T-helper 1 cell (primary cell): ENCODE measurements around the gene ZDHHC4.
A peak's percentile ranks its signal among the peaks of the same experiment; 100 is the strongest.
"Not testable (repeated sequence)": the region's sequence is repeated elsewhere in the genome, so short reads cannot be mapped to it uniquely, and the experiment has no call there.

Experiments used
- DNase-seq, 5 donors: peaks; one replicate each; pipeline ENCODE4 v3.0.0-alpha.2; 2012 to 2020

The ZDHHC4 gene

DNA sequence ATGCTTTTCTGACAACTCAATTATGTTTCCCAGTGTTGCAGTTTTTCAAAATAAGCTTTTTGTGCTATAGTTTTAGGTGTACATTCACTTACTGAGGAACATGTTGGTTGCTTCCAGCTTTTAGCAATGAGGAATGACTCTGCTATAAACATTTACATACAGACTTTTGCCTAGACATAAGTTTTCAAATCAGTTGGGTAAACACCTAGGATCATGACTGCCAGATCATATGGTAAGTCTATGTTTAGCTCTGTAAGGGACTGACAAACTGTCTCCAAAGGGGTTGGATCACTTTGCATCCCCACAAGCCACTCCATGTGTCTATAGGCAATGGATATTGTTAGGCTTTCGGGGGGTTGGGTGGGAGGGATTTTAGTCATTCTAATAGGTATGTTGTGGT is 15.1 kb upstream of the ZDHHC4 start:
- no peak for DNase-seq

DNA sequence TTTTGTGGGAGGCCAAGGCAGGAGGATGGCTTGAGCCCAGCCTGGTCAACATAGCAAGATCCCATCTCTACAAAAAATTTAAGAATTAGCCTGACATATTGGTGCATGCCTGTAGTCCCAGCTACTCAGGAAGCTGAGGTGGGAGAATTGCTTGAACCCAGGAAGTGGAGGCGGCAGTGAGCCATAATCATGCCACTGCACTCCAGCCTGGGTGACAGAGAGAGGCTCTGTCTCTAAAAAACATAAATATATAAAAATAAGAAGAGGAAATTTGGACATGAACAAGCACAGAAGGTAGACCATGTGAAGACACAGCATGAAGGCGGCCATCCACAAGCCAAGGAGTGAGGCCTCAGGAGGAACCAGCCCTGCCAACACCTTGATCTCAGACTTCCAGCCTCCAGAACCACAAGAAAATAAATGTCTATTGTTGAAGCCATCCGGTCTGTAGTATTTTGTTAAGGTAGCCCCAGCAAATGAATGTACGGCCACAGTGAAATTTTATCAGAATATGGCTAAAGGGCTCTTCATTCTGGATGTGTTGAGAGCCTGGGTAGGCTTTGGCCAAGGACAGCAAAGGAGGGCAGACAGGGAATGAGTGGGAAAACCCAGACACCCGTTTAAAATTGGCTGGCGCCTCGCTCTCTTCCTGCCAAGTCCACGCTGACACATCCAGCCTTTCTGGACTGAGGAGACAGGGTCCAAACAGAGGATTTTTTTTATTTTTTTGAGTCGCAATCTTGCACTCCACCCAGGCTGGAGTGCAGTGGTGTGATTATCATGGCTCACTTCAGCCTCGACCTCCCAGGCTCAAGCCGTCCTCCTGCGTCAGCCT is 13.1 kb upstream of the ZDHHC4 start:
- DNase-seq: no peak

DNA sequence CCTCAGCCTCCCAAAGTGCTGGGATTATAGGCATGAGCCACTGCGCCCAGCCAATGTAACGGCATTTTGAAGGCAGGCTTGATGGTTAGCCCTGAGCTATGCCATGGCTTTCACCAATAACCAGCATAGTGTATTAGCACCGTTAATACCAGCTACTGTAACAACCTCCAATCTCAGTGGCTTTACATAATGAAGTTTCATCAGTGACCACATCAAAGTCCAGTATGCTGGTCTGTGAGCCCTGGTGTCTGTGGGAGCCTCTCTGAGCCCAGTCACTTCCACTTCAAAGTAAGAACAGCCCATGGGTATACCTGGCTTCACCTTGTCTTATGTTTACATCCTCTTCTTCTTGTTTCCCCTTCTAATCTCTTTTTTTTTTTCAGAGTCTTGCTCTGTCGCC is 11.6 kb upstream of the ZDHHC4 start:
- no peak for DNase-seq

DNA sequence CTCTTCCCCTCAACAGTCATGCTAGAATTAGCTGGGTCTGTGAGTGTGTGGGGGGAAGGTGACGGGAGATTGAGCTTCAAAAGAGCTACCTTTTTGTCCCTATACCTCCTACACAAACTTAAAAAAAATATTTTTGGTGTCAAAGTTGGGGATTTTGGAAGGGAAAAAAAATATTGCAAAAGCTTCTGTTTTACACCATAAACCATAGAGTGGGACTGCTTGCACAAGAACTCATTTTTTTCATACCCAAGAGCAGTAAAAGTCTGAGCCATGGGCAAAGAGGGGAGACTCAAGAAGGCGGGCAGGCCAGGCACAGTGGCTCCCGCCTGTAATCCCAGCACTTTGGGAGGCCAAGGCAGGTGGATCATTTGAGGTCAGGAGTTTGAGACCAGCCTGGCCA is 9.4 kb upstream of the ZDHHC4 start:
- DNase-seq: no peak

DNA sequence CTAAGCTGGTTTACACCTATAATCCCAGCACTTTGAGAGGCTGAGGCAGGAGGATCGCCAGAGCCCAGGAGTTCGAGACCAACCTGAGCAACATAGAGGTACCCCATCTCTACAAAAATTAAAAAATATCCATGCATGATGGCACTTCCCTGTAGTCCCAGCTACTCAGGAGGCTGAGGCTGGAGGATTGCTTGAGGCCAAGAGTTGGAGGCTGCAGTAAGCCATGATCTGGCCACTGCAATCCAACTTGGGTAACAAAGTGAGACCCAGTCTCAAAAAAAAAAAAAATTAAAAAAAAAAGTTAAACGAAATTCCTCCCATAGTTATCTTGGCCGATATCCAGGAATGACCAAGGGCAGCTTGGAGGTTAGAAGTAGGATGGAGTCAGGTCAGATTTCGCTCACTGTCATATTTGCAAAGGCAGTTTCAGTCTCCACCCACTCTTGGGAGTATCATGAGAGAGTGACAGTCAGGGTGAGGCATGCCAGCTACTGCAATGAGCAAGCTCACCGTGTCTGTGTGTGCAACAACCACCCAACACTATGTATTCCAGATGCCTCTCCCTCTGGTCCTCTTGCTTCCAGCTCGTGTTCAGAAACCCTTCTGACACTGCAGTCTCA is 6.0 kb upstream of the ZDHHC4 start:
- DNase-seq: no peak

DNA sequence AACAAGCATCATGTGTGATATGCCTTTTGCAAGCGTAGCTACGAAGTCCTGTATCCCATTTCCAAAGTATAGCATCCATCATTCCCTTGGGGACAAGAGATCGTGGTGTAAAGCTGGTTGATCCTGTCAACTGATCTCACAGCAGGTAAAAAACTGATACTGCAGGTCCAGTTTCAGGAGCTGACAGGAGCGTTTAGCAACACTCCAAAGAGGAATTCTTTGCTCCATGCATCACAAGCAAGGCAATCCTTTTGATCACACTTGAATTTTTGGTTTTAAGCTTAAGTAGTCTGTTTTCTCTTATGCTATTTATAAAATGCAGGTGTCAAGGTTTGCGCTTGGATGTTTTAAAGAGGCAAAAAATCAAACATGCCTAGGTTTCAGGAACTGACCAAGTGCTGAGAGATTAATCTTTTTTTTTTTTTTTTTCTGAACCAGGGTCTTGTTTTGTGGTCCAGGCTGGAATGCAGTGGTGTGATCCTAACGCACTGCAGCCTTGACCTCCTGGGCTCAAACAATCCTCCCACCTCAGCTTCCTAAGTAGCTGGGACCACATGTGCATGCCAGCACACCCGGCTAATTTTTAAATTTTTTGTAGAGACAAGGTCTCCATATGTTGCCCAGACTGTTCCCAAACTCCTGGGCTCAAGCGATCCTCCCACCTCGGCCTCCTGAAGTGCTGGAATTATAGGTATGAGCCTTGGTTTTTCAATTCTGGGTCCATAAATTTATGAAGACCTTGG is 1.8 kb upstream of the ZDHHC4 start:
- DNase-seq: no peak

DNA sequence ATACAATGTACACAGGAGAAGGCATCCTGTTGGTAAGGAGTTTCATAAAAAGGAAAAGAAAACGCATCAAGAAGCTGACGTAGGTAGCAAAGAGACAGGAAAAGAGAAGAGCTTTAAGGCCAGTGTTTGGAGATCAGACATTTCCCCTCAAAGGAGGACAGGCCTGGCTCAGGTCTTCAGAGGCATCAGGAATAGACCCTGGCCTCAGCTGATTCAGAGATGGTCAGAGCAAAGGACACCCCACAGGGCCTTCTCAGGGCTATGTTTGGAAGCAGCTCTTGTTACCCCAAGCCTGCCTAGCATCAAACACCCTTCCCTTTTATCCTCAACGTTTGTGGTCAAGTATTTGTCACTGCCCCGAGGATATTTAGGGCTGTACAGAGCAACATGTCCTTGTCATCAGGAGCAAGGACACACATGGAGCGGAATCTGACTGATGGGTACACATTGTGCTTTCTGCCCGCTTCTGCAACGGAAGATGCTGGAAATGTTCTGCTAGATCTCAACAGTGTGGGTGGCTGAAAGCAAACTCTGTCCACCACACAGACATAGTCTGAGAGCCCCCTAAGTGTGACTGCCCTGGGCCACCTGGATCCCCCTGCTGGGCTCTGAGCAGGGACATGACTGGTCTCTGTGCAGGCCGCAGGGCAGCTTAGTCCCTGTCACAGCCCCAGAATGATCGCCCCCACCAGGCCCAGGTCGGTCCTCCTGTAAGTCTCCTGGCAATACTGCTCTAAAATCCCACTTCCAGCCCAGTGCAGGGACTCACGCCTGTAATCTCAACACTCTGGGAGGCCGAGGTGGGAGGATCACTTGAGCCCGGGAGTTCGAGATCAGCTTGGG is 1.0 kb upstream of the ZDHHC4 start:
- DNase-seq: no peak

DNA sequence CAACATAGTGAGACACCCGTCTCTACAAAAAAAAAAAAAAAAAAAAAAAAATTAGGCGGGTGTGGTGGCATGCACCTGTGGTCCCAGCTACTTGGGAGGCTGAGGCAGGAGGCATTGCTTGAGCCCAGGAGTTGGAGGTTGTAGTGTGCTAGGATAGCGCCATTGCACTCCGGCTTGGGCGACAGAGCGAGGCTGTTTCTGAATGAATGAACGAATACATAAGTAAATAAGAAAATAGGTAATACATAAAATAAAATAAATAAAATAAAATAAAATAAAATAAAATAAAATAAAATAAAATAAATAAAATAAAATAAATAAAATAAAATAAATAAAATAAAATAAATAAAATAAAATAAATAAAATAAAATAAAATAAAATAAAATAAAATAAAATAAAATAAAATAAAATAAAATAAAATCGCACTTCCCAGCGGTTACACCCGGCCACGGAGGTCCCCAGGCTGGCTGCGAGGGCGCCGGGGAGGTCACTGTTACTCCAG is 336 bp upstream of the ZDHHC4 start:
- peak in 1 of 5 donors; percentile 21 for DNase-seq

DNA sequence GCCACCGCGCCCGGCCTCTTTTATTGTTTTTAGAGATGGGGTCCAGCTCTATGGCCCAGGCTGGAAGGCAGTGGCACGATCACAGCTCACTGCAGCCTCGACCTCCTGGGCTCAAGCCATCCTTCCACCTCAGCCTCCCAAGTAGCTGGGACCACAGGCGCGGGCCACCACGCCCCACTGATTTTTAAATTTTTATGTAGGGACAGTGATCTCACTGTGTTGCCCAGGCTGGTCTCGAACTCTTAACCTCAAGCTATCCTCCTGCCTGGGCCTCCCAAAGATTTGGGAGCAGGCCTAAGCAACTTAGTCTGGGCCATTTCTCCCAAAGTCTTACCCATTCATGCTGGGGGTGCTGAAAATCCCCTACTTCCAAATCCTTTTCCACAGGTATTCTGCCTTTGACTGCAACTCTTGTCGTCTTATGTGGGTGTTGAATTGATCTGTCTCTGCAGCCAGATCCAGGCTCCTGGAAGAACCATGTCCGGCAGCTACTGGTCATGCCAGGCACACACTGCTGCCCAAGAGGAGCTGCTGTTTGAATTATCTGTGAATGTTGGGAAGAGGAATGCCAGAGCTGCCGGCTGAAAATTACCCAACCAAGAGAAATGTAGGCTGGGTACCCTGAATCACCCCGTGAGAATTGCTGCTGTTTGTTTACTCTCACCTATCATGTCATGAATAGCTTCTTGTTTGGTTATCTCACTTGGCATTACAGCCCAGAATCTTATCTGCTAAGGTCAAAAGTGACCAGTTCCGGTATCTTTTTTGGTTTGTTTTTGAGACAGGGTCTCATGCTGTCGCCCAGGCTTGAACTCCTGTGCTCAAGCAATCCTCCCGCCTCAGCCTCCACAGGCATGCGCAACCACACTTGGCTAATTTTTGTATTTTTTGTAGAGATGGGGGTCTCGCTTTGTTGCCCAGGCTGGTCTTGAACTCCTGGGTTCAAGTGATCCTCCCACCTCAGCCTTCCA is 1.1 kb downstream of the ZDHHC4 start:
- no peak for DNase-seq

DNA sequence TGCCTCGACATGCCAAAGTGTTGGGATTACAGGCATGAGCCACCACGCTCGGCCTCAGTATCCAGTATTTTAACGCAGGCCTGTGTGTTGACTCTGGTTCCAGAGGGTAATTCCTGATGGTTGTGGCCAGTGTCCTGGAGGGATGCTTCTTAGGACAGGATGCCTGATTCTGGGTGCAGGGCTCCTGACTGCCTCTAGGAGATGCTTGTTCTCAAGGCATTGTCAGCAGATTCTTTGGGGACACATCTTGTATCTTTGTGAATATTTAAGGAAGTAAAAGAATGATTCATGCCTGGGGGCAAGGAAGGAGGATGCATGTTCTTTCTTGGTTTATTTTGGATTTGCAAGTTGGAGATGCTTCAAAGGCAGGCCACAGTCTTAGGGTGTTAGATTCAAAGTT is 2.2 kb downstream of the ZDHHC4 start:
- no peak for DNase-seq

DNA sequence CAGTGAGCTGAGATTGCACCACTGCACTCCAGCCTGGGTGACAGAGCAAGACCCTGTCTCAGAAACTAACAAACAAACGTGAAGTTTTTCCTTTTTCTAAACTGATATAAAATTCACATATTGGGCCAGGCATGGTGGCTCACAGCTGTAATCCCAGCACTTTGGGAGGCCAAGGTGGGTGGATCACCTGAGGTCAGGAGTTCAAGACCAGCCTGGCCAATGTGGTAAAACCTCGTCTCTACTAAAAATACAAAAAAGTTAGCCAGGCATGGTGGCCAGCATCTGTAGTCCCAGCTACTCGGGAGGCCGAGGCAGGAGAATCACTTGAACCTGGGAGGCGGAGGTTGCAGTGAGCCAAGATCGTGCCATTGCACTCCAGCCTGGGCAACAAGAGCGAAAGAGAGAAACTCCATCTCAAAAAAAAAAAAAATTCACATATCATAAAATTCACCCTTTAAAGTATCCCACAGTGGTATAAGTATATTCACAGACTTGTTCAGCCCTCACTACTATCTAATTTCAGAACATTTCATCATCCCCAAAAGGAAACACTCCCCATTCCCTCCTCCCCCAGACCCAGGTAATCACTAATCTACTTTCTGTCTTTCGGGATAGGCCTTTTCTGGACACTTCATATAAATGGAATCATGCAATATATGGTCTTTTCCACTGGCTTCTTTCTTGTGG is 8.6 kb downstream of the ZDHHC4 start:
- DNase-seq: not testable (repeated sequence)

DNA sequence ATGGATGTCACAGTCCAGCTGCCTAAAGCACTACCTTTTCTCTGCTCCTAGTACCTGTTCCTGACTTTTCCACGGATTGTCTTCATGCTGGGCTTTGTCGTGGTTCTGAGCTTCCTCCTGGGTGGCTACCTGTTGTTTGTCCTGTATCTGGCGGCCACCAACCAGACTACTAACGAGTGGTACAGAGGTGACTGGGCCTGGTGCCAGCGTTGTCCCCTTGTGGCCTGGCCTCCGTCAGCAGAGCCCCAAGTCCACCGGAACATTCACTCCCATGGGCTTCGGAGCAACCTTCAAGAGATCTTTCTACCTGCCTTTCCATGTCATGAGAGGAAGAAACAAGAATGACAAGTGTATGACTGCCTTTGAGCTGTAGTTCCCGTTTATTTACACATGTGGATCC is 11.3 kb downstream of the ZDHHC4 start:
- DNase-seq: no peak

DNA sequence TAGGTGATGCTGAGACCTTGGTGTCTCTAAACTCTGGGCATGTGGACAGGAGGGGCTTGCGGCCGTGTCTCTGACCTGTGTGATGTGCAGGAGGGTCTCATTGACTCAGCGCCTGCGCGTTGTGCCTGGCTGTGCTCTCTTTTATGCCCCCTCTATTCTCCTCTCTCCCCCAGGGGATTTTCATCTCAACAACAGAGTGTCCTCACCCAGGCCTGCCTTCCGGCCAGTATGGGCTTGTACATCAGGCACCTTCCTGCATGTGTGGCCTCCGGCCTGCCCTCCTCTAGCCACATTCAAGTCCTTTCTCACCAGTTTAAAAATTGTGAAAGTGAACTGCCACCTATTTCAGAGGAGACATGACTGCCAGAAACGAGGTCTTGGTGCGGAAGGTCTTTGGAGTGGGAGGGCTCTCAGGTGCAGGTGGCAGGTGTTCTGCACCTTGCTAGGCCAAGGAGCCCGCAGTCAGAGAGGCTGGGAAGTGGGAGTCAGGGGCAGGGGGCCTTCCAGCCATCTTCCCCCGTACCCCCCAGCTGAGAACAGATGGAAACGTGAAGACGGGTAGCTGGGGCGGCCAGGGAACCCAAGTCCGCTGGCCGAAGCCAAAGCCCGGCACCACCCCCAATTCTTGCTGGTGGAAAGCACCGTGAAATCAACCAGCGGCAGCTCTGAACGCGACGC is 12.0 kb downstream of the ZDHHC4 start:
- no peak for DNase-seq

DNA sequence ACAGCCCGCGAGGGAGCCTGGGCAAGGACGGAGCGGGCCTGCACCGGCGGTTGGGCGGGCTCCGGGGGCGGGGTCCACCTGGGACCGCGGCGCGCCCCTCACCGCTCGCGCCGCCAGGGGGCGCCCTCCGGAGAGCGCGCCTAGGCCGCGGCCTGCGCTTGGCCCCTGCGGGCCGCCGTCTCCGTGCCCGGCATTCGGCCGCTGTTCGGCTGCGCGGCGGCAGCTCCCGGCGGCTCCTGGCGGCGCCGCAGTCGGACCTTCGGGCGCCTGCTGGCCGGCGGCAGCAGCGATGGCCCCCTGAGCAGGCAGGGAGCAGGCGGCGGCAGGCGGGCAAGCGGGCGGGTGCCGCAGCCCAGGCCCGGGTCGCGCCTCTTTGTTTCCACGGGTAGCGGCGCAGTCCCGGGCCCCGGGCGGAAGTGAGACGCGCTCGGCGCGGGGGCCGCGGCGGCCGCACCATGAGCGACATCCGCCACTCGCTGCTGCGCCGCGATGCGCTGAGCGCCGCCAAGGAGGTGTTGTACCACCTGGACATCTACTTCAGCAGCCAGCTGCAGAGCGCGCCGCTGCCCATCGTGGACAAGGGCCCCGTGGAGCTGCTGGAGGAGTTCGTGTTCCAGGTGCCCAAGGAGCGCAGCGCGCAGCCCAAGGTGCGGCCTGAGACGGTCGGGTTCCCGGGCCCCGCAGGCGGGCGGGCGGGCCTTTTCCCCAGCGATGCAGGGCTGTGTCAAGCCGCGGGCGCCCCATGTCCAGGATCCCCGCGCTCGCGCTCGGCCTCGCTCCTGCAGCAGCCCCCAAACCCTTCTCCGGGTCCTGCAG is 12.8 kb downstream of the ZDHHC4 start, which contains the start of gene INTS15:
Gene INTS15 (plus strand): TSS at position 193 of the 816 bp plus-strand sequence. CDS start 263 bp downstream, at position 456.
- peak; percentile 66 to 84 (median 72) for DNase-seq

DNA sequence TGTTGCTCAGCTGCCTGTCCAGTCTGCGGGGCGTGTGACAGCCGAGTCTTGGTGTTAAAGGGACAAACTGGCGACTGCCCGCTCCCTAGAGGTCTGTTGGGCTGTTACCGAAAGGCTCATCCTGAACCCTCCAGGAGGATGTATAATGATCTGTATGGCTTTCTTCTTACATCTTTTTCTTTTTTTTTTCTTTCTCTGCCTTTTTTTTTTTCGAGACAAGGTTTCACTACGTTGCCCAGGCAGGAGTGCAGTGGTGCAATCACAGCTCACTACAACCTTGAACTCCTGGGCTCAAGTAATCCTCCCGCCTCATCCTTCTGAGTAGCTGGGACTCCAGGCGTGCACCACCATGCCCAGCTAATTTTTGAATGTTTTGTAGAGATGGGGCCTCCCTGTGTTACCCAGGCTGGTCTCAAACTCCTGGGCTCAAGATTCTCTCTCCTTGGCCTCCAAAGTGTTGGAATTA is 13.4 kb downstream of the ZDHHC4 start:
- peak in 1 of 5 donors; percentile 14 for DNase-seq

DNA sequence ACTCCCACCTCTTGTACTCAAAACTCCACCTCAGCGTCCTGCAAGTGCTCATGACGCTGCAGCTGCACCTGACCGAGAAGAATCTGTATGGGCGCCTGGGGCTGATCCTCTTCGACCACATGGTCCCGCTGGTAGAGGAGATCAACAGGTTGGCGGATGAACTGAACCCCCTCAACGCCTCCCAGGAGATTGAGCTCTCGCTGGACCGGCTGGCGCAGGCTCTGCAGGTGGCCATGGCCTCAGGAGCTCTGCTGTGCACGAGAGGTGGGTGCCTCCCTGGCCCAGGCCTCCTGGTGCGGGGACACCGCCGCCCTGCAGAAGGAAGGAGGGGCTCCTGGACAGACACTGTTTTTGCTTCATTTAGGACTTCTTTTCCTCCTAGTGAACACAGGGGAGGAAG is 22.8 kb downstream of the ZDHHC4 start:
- DNase-seq: no peak

DNA sequence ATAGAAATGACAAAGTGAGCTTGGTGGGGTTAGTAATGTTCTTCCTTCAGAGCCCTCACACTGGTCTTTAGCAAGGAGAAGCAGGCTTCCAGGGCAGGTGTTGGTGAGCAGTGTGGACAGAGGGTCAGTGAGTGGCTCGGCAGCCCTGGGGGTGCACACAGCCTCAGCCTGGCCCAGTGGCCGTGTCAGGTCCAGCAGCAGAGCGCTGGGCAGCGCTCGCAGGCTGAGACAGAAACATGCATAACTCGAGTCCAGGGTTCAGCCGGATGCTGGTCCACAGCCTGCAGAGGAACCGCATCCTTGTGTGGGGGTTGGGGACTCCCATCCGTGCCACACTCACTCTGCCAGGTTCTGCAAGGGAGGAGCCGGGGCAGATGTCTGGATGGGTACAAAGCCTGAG is 27.2 kb downstream of the ZDHHC4 start:
- no peak for DNase-seq

DNA sequence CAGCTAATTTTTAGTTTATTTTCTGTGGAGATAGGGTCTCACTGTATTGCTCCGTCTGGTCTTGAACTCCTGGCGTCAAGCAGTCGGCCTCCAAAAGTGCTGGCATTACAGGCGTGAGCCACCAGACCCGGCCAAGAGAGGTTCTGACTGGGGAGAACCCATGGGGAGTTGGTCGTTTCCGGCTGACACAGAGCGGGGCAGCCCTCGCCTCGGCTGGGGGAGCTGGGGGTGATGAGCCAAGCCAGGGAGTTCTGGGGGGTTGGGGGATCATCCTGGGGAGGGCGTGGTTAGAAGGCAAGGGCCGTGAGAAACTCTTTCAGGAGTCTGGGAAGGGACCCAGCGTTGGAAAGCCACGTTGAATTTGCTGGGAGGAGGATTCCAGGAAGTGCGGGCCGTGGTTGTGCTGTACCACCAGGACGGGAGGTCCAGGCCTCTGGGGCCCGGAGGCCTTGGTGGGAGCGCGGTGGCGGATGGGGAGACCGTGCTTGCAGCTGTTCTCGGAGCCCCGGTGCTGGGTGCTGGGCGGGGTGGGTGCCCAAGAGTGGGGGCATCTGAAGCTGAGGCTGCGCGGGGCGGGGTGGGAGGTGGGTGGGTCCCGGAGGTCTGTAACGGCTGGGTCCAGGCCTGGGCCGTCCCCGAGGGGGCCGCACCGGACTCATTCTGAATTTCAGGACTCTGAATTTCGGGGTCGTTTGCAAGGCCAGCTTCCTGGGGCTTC is 29.8 kb downstream of the ZDHHC4 start:
- no peak for DNase-seq
